ENCODE measurements around the gene TAOK1.

Gene TAOK1

GRCh38 chr17:29572691-29573557 is 182.8 kb downstream of the TAOK1 start:
- Histone ChIP-seq H3K9ac (ENCODE audit: low read length) (no peak overlapping the region), H3K4me1 (ENCODE audit: control insufficient read depth, insufficient read depth, low read length) (peaks cover 14% of the 10 kb centered on the region; the same call in 1 of the 2 replicates), H3K27me3 (ENCODE audit: control insufficient read depth, insufficient read depth, low read length) (peaks cover 16% of the 10 kb centered on the region; the same call in 1 of the 2 replicates), H3K9me3 (ENCODE audit: control insufficient read depth, insufficient read depth, low read depth, low read length) (no peaks in the 10 kb centered on the region), H3K36me3 (ENCODE audit: control insufficient read depth, insufficient read depth, low read length) (peaks cover 41% of the 10 kb centered on the region), H3K27ac (ENCODE audit: low read depth, low read length) (no peak overlapping the region), H3K4me3 (ENCODE audit: low read depth, low read length) (peak overlapping the region; percentile 40; the same call in 1 of the 2 replicates)

GRCh38 chr17:29573558-29573869 is 183.4 kb downstream of the TAOK1 start:
- Histone ChIP-seq H3K9ac (ENCODE audit: low read length) (no peak overlapping the region), H3K4me1 (ENCODE audit: control insufficient read depth, insufficient read depth, low read length) (peaks cover 14% of the 10 kb centered on the region; the same call in 1 of the 2 replicates), H3K9me3 (ENCODE audit: control insufficient read depth, insufficient read depth, low read depth, low read length) (no peaks in the 10 kb centered on the region), H3K4me3 (ENCODE audit: low read depth, low read length) (no peak overlapping the region), H3K36me3 (ENCODE audit: control insufficient read depth, insufficient read depth, low read length) (peaks cover 47% of the 10 kb centered on the region), H3K27me3 (ENCODE audit: control insufficient read depth, insufficient read depth, low read length) (peaks cover 16% of the 10 kb centered on the region; the same call in 1 of the 2 replicates), H3K27ac (ENCODE audit: low read depth, low read length) (no peak overlapping the region)

- no peak overlapping the region for H3K9ac ChIP-seq (ENCODE audit: low read length)
- H3K9me3 ChIP-seq (ENCODE audit: control insufficient read depth, insufficient read depth, low read depth, low read length): no peaks in the 10 kb centered on the region
- H3K36me3 ChIP-seq (ENCODE audit: control insufficient read depth, insufficient read depth, low read length): peaks cover 53% of the 10 kb centered on the region
- H3K27me3 ChIP-seq (ENCODE audit: control insufficient read depth, insufficient read depth, low read length): peaks cover 15% of the 10 kb centered on the region; the same call in 1 of the 2 replicates
- no peak overlapping the region for H3K27ac ChIP-seq (ENCODE audit: low read depth, low read length)
- no peak overlapping the region for H3K4me3 ChIP-seq (ENCODE audit: low read depth, low read length)
- H3K4me1 ChIP-seq (ENCODE audit: control insufficient read depth, insufficient read depth, low read length): peaks cover 13% of the 10 kb centered on the region; the same call in 1 of the 2 replicates
Measured at GRCh38 chr17:29573871-29574731, 183.9 kb downstream of the TAOK1 start.

GRCh38 chr17:29574732-29575510 is 184.8 kb downstream of the TAOK1 start:
- H3K27me3 ChIP-seq (ENCODE audit: control insufficient read depth, insufficient read depth, low read length): peaks cover 11% of the 10 kb centered on the region; the same call in 1 of the 2 replicates
- H3K27ac ChIP-seq (ENCODE audit: low read depth, low read length): no peak overlapping the region
- H3K4me1 ChIP-seq (ENCODE audit: control insufficient read depth, insufficient read depth, low read length): peaks cover 8% of the 10 kb centered on the region; the same call in 1 of the 2 replicates
- peaks cover 55% of the 10 kb centered on the region for H3K36me3 ChIP-seq (ENCODE audit: control insufficient read depth, insufficient read depth, low read length)
- no peaks in the 10 kb centered on the region for H3K9me3 ChIP-seq (ENCODE audit: control insufficient read depth, insufficient read depth, low read depth, low read length)
- no peak overlapping the region for H3K4me3 ChIP-seq (ENCODE audit: low read depth, low read length)
- no peak overlapping the region for H3K9ac ChIP-seq (ENCODE audit: low read length)

GRCh38 chr17:29575511-29576213 is 185.5 kb downstream of the TAOK1 start:
- H3K27ac ChIP-seq (ENCODE audit: low read depth, low read length): no peak overlapping the region
- peaks cover 55% of the 10 kb centered on the region for H3K36me3 ChIP-seq (ENCODE audit: control insufficient read depth, insufficient read depth, low read length)
- H3K4me3 ChIP-seq (ENCODE audit: low read depth, low read length): no peak overlapping the region
- H3K9me3 ChIP-seq (ENCODE audit: control insufficient read depth, insufficient read depth, low read depth, low read length): no peaks in the 10 kb centered on the region
- H3K9ac ChIP-seq (ENCODE audit: low read length): no peak overlapping the region
- peaks cover 11% of the 10 kb centered on the region; the same call in 1 of the 2 replicates for H3K27me3 ChIP-seq (ENCODE audit: control insufficient read depth, insufficient read depth, low read length)
- H3K4me1 ChIP-seq (ENCODE audit: control insufficient read depth, insufficient read depth, low read length): peaks cover 8% of the 10 kb centered on the region; the same call in 1 of the 2 replicates

GRCh38 chr17:29576214-29577000 is 186.2 kb downstream of the TAOK1 start:
- Histone ChIP-seq H3K27ac (ENCODE audit: low read depth, low read length) (no peak overlapping the region), H3K4me1 (ENCODE audit: control insufficient read depth, insufficient read depth, low read length) (peaks cover 8% of the 10 kb centered on the region; the same call in 1 of the 2 replicates), H3K27me3 (ENCODE audit: control insufficient read depth, insufficient read depth, low read length) (peaks cover 8% of the 10 kb centered on the region; the same call in 1 of the 2 replicates), H3K9ac (ENCODE audit: low read length) (no peak overlapping the region), H3K36me3 (ENCODE audit: control insufficient read depth, insufficient read depth, low read length) (peaks cover 55% of the 10 kb centered on the region), H3K9me3 (ENCODE audit: control insufficient read depth, insufficient read depth, low read depth, low read length) (no peaks in the 10 kb centered on the region), H3K4me3 (ENCODE audit: low read depth, low read length) (no peak overlapping the region)

GRCh38 chr17:29577001-29577370 is 186.8 kb downstream of the TAOK1 start:
- Histone ChIP-seq H3K27ac (ENCODE audit: low read depth, low read length) (no peak overlapping the region), H3K36me3 (ENCODE audit: control insufficient read depth, insufficient read depth, low read length) (peaks cover 57% of the 10 kb centered on the region), H3K4me1 (ENCODE audit: control insufficient read depth, insufficient read depth, low read length) (peaks cover 8% of the 10 kb centered on the region; the same call in 1 of the 2 replicates), H3K27me3 (ENCODE audit: control insufficient read depth, insufficient read depth, low read length) (peaks cover 5% of the 10 kb centered on the region; the same call in 1 of the 2 replicates), H3K9ac (ENCODE audit: low read length) (no peak overlapping the region), H3K9me3 (ENCODE audit: control insufficient read depth, insufficient read depth, low read depth, low read length) (no peaks in the 10 kb centered on the region), H3K4me3 (ENCODE audit: low read depth, low read length) (no peak overlapping the region)

GRCh38 chr17:29577385-29578211 is 187.4 kb downstream of the TAOK1 start:
- Histone ChIP-seq H3K9ac (ENCODE audit: low read length) (no peak overlapping the region), H3K27ac (ENCODE audit: low read depth, low read length) (no peak overlapping the region), H3K36me3 (ENCODE audit: control insufficient read depth, insufficient read depth, low read length) (peaks cover 63% of the 10 kb centered on the region), H3K4me1 (ENCODE audit: control insufficient read depth, insufficient read depth, low read length) (peaks cover 4% of the 10 kb centered on the region; the same call in 1 of the 2 replicates), H3K27me3 (ENCODE audit: control insufficient read depth, insufficient read depth, low read length) (no peaks in the 10 kb centered on the region), H3K9me3 (ENCODE audit: control insufficient read depth, insufficient read depth, low read depth, low read length) (no peaks in the 10 kb centered on the region), H3K4me3 (ENCODE audit: low read depth, low read length) (no peak overlapping the region)

Data from HUES6 (cell line).